Ishikawa (cell line): ENCODE results near the gene ASB14.
A peak's percentile ranks its signal among the peaks of the same experiment; 100 is the strongest.

Experiments
- CEBPB ChIP-seq: IDR thresholded peaks from 2 replicates; pipeline ENCODE4 v1.6.1; 2012
- CREB1 ChIP-seq: IDR thresholded peaks from 2 replicates; pipeline ENCODE4 v1.6.1; 2012; ENCODE audit warnings: low read depth
- EGR1 ChIP-seq: IDR thresholded peaks from 2 replicates; pipeline ENCODE4 v1.6.1; 2012
- EP300 ChIP-seq: IDR thresholded peaks from 2 replicates; pipeline ENCODE4 v1.6.1; 2012; ENCODE audit warnings: borderline replicate concordance
- FOXM1 ChIP-seq: IDR thresholded peaks from 2 replicates; pipeline ENCODE4 v1.6.1; 2012; ENCODE audit warnings: low read depth, borderline replicate concordance
- MAX ChIP-seq: IDR thresholded peaks from 2 replicates; pipeline ENCODE4 v1.6.1; 2012
- NFIC ChIP-seq: IDR thresholded peaks from 2 replicates; pipeline ENCODE4 v1.6.1; 2012
- RAD21 ChIP-seq: IDR thresholded peaks from 2 replicates; pipeline ENCODE4 v1.6.1; 2012; ENCODE audit warnings: low read depth
- TAF1 ChIP-seq: IDR thresholded peaks from 2 replicates; pipeline ENCODE4 v1.6.1; 2012; ENCODE audit warnings: low read depth, mild to moderate bottlenecking
- TCF12 ChIP-seq: IDR thresholded peaks from 2 replicates; pipeline ENCODE4 v1.6.1; 2012; ENCODE audit warnings: low read depth
- TEAD4 ChIP-seq: IDR thresholded peaks from 2 replicates; pipeline ENCODE4 v1.6.1; 2012
- YY1 ChIP-seq: IDR thresholded peaks from 2 replicates; pipeline ENCODE4 v1.6.1; 2012; ENCODE audit warnings: low read depth
- ZBTB7A ChIP-seq: IDR thresholded peaks from 2 replicates; pipeline ENCODE4 v1.6.1; 2012; ENCODE audit warnings: low read depth
- TF ChIP-seq, protein P1 (sequence below): IDR thresholded peaks from 2 replicates; pipeline ENCODE4 v1.6.1; 2012
- TF ChIP-seq, protein P2 (sequence below): IDR thresholded peaks from 2 replicates; pipeline ENCODE4 v1.6.1; 2012; ENCODE audit warnings: low read depth, mild to moderate bottlenecking

Gene ASB14

DNA sequence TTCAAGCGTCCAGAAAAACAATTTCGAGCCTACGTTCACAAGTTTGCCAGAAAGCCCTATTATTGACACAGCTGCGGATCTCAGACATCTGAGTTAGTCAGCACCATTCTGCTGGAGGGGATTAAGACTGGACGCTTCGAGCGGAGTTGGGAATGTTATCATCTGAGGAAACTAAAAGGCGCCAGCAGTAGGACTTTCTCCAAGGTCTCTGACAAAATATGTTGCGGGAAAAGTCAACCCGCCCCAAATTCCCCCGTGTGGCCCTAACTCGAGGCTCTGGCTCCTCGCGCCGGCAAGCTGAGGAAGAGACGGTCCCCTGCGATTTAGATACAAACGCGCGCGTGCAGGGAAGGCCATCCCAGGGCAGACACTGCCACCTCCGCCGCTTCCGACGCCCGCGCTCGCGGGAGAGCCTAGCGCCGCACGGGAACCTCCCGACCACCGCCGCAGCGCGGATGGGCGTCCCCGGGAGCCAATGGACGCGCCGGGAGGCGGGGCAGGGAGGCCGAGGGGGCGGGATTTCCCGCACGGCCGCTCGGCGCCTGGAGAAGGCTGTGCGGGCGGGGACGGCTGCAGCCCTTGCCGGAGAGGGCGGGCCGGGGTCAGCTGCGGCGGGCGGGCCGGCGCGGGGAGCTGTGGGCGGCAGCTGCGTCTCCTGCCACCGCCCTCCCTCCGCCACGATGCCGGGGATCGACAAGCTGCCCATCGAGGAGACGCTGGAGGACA, 65.1 kb downstream of the ASB14 start, which contains the start of gene APPL1:
Gene APPL1, plus strand, starts transcription at position 526 of the 726 bp plus-strand sequence. Its CDS starts 155 bp downstream, at position 681.
- TF ChIP-seq YY1 (no peak), TEAD4 (0 out of 2 replicates have a peak, but pooled peaks have one; percentile 4), MAX (peak; percentile 89), FOXM1 (no peak), ZBTB7A (peak; percentile 28; the same call in 1 of the 2 replicates), CEBPB (no peak), RAD21 (no peak), EGR1 (peak; percentile 25; the same call in 1 of the 2 replicates), TAF1 (peak; percentile 58; the same call in 1 of the 2 replicates), TCF12 (0 out of 2 replicates have a peak, but pooled peaks have one; percentile 38), NFIC (no peak)
- TF ChIP-seq, protein P1, sequence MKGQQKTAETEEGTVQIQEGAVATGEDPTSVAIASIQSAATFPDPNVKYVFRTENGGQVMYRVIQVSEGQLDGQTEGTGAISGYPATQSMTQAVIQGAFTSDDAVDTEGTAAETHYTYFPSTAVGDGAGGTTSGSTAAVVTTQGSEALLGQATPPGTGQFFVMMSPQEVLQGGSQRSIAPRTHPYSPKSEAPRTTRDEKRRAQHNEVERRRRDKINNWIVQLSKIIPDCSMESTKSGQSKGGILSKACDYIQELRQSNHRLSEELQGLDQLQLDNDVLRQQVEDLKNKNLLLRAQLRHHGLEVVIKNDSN: peak; percentile 40; the same call in 1 of the 2 replicates

- no peak for TF ChIP-seq YY1
- no peak for TF ChIP-seq CEBPB
These were observed 66.3 kb downstream of the ASB14 start for GRCh38 chr3:57226176-57226575.

- no peak for TF ChIP-seq RAD21
- no peak for TF ChIP-seq ZBTB7A
- TF ChIP-seq YY1: no peak
- TF ChIP-seq, protein P2, sequence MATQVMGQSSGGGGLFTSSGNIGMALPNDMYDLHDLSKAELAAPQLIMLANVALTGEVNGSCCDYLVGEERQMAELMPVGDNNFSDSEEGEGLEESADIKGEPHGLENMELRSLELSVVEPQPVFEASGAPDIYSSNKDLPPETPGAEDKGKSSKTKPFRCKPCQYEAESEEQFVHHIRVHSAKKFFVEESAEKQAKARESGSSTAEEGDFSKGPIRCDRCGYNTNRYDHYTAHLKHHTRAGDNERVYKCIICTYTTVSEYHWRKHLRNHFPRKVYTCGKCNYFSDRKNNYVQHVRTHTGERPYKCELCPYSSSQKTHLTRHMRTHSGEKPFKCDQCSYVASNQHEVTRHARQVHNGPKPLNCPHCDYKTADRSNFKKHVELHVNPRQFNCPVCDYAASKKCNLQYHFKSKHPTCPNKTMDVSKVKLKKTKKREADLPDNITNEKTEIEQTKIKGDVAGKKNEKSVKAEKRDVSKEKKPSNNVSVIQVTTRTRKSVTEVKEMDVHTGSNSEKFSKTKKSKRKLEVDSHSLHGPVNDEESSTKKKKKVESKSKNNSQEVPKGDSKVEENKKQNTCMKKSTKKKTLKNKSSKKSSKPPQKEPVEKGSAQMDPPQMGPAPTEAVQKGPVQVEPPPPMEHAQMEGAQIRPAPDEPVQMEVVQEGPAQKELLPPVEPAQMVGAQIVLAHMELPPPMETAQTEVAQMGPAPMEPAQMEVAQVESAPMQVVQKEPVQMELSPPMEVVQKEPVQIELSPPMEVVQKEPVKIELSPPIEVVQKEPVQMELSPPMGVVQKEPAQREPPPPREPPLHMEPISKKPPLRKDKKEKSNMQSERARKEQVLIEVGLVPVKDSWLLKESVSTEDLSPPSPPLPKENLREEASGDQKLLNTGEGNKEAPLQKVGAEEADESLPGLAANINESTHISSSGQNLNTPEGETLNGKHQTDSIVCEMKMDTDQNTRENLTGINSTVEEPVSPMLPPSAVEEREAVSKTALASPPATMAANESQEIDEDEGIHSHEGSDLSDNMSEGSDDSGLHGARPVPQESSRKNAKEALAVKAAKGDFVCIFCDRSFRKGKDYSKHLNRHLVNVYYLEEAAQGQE: no peak
- TF ChIP-seq, protein P1: no peak
- no peak for TF ChIP-seq CEBPB
- no peak for TF ChIP-seq TCF12
- no peak for TF ChIP-seq TEAD4
- TF ChIP-seq EP300: no peak
- no peak for TF ChIP-seq EGR1
- no peak for TF ChIP-seq NFIC
These were observed 67.6 kb downstream of the ASB14 start for GRCh38 chr3:57224856-57225255.

DNA sequence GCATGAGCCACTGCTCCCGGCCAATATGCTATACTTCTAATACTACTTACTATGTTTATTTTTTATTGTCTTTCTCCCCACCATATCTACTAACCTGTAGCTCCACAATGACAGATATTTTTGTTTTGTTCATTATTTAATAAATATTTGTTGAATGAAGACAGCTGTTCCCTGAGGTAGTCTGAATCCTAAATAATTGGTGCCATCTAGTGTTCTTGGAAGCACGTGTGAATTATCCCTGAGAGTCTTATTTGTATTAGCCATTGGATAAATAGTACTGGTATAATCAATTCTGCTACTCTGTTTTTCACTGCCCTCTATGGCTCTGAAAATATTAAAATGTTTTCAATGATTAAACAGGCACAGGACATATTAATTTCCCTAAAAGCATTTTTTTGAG, 70.6 kb downstream of the ASB14 start:
- TF ChIP-seq EP300 (no peak), FOXM1 (no peak), TAF1 (no peak), RAD21 (no peak), TEAD4 (no peak), NFIC (no peak), ZBTB7A (no peak), CREB1 (no peak), TCF12 (no peak), MAX (no peak), EGR1 (no peak), CEBPB (no peak), YY1 (no peak)
- TF ChIP-seq, protein P2: no peak
- TF ChIP-seq, protein P1: no peak
